ENCODE data around the gene SCAMP5. TPM values are rescaled to one million over a fixed set of nuclear protein-coding genes. Genes with fewer than 3 reads are reported as not detected.

The SCAMP5 gene
- total RNA-seq, 4 donors from 2014 or later: 0.47 TPM; not detected in 3

DNA sequence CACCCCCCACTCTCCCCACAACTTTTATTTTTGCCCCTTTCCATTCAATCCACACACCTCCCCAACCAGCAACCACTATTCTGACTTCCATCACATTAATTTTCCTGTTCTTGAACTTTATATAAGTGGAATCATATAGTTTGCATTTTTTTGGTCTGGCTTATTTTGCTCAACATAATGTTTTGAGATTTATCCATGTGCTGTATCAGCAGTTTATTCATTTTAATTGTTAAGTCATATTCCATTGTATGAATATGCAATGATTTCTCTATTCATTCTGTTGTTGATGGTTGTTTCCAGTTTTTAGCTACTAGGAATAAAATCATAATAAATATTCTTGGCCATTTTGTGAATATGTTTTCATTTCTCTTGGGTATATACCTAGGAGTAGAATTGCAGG lies 5.8 kb upstream of the SCAMP5 start:
- in situ Hi-C loops (cut with MboI; ENCODE audit: low sequenced_read_pairs in 4 of 4): no loop called here
- Histone ChIP-seq H3K9me3 (no peaks in the 10 kb centered on the region), H3K36me3 (no peaks in the 10 kb centered on the region), H3K27me3 (peaks cover 0 to 4% (median 0%) of the 10 kb centered on the region in 3 donors), H3K4me1 (no peaks in the 10 kb centered on the region), H3K27ac (no peak overlapping the region), H3K4me3 (no peak overlapping the region)
- TF ChIP-seq, protein P1, sequence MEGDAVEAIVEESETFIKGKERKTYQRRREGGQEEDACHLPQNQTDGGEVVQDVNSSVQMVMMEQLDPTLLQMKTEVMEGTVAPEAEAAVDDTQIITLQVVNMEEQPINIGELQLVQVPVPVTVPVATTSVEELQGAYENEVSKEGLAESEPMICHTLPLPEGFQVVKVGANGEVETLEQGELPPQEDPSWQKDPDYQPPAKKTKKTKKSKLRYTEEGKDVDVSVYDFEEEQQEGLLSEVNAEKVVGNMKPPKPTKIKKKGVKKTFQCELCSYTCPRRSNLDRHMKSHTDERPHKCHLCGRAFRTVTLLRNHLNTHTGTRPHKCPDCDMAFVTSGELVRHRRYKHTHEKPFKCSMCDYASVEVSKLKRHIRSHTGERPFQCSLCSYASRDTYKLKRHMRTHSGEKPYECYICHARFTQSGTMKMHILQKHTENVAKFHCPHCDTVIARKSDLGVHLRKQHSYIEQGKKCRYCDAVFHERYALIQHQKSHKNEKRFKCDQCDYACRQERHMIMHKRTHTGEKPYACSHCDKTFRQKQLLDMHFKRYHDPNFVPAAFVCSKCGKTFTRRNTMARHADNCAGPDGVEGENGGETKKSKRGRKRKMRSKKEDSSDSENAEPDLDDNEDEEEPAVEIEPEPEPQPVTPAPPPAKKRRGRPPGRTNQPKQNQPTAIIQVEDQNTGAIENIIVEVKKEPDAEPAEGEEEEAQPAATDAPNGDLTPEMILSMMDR (IDR thresholded peaks at IDR 0.05 in 4 of 5, conservative IDR thresholded peaks at IDR 0.05 in 1 of 5): no peak
- TF ChIP-seq POLR2A (IDR thresholded peaks at IDR 0.05): no peak
- no peak for DNase-seq
- intact Hi-C loops (cut with DNase I; ENCODE audit: low total_unique reads): no loop called here
- ATAC-seq: no peak

DNA sequence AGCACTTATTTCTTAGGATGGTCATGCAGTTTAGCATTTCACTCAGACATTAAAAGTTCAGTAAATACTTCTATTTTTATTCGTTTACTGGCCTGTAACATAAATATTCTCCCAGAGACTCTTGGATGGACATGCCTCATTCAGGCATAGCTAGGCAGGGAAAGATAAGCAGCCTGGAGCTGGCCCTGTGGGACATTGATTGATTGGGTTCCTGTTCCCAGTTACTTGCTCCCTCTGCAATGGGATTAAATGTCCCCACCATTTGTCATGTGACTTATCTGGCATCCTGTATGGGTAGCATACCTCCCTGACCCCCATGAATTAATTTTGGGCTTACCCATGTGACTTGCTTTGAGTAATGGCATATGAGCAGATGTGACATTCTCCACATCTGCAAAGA lies 2.7 kb upstream of the SCAMP5 start:
- ATAC-seq (no peak), DNase-seq (no peak)
- intact Hi-C loops (cut with DNase I; ENCODE audit: low total_unique reads): no loop called here
- no peaks in the 10 kb centered on the region for H3K9me3 ChIP-seq
- no peak for TF ChIP-seq POLR2A (IDR thresholded peaks at IDR 0.05)
- TF ChIP-seq, protein P1 (IDR thresholded peaks at IDR 0.05 in 4 of 5, conservative IDR thresholded peaks at IDR 0.05 in 1 of 5): no peak
- no peaks in the 10 kb centered on the region for H3K36me3 ChIP-seq
- peaks cover 19 to 22% (median 21%) of the 10 kb centered on the region in 3 donors for H3K27me3 ChIP-seq
- in situ Hi-C loops (cut with MboI; ENCODE audit: low sequenced_read_pairs in 4 of 4): no loop called here
- H3K27ac ChIP-seq: no peak overlapping the region
- H3K4me3 ChIP-seq: no peak overlapping the region
- H3K4me1 ChIP-seq: peaks cover 4 to 10% of the 10 kb centered on the region in 2 donors

DNA sequence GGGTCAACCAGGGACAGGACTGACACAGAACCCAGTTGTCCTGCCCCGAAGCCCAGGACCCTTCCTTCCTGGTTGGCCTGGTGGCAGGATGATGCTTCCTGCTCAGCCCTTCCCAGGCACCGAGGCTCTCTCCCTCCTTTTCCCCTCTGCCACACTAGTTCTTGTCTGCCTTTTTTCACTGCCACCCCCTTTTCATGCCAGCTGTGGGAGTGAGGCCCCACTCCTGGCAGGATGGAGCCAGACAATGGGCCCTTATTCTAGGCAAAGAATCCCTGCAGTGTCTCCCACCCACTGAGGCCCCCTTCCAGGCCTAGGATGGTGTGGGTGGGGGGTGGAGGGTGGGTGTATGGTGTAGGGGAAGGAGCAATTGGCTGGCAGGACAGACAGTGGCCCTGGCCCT lies 1.1 kb upstream of the SCAMP5 start:
- Histone ChIP-seq H3K4me3 (no peak overlapping the region), H3K9me3 (no peaks in the 10 kb centered on the region), H3K4me1 (peaks cover 4 to 10% of the 10 kb centered on the region in 2 donors), H3K27me3 (peaks cover 23 to 28% (median 26%) of the 10 kb centered on the region in 3 donors), H3K36me3 (no peaks in the 10 kb centered on the region), H3K27ac (no peak overlapping the region)
- TF ChIP-seq, protein P1 (IDR thresholded peaks at IDR 0.05 in 4 of 5, conservative IDR thresholded peaks at IDR 0.05 in 1 of 5): no peak
- no peak for TF ChIP-seq POLR2A (IDR thresholded peaks at IDR 0.05)
- in situ Hi-C loops (cut with MboI; ENCODE audit: low sequenced_read_pairs in 4 of 4): no loop called here
- DNase-seq: no peak
- intact Hi-C loops (cut with DNase I; ENCODE audit: low total_unique reads): no loop called here
- ATAC-seq: no peak

DNA sequence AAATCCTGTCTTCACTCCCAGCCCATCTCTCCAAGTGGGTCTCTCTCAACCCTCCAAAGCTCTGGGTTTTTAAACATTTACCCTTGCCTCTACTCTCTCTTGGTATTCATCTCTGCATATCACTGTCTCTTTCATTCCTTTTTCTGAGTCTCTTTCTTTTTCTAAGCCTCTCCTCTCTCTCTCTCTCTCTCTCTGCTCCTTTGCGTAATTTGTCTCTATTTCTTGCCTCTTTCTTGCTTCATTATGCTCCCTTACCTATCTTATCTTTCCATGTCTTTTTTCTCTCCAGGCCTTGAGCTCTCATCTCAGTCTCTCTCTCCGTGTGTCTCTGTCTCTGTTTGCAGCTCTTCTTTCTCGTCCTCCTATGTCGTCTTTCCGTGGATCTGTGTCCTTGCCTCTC lies 678 bp upstream of the SCAMP5 start:
- TF ChIP-seq, protein P1 (IDR thresholded peaks at IDR 0.05 in 4 of 5, conservative IDR thresholded peaks at IDR 0.05 in 1 of 5): no peak
- no peak for TF ChIP-seq POLR2A (IDR thresholded peaks at IDR 0.05)
- Histone ChIP-seq H3K36me3 (no peaks in the 10 kb centered on the region), H3K27me3 (peaks cover 23 to 33% (median 26%) of the 10 kb centered on the region in 3 donors), H3K9me3 (no peaks in the 10 kb centered on the region), H3K4me1 (peaks cover 4 to 10% of the 10 kb centered on the region in 2 donors), H3K27ac (no peak overlapping the region), H3K4me3 (no peak overlapping the region)
- in situ Hi-C loops (cut with MboI; ENCODE audit: low sequenced_read_pairs in 4 of 4) (no loop called here), intact Hi-C loops (cut with DNase I; ENCODE audit: low total_unique reads) (no loop called here)
- no peak for DNase-seq
- ATAC-seq: no peak
